HG03060 (cell line): ENCODE results near the gene RPAP3.

Source experiments
- ATAC-seq: cut with Tn5 transposase; IDR thresholded peaks from one replicate; pipeline ENCODE4 v1.9.1; 2021; ENCODE audit warnings: low read depth, moderate number of reproducible peaks; ENCODE audit not compliant: unreplicated experiment

The RPAP3 gene

DNA sequence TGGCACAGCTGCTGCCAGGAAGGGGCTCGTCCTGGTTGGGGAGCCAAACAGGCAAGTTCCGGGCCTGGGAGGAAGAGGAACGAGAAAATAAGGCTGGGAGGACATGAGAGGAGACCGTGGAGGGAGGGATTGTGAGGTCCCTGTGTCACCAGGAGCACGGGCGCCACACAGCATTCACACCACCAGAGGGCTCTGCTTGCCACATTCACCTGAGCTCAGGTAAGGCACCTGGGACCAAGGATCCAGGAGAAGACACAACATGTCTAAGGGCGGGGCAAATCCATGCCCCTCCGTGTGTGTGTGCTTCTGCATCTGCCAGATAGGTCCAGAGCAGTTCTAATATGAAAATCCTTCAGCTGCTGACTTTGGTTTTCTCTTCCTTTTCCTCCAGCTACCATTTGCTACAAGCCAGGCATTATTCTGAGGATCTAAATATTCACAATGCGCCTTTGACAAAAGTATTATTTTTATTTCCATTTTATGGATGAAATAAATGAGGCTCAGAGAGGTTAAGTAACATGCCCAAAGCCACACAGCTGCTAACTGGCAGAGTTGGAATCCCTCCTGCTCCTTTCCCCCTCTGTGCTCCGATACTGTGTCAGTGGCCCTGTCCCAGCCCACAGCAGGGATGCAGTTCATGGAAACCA, 38.3 kb upstream of the RPAP3 start:
- ATAC-seq = no peak

- ATAC-seq = no peak
These were observed 37.6 kb upstream of the RPAP3 start for GRCh38 chr12:47743311-47743860.

DNA sequence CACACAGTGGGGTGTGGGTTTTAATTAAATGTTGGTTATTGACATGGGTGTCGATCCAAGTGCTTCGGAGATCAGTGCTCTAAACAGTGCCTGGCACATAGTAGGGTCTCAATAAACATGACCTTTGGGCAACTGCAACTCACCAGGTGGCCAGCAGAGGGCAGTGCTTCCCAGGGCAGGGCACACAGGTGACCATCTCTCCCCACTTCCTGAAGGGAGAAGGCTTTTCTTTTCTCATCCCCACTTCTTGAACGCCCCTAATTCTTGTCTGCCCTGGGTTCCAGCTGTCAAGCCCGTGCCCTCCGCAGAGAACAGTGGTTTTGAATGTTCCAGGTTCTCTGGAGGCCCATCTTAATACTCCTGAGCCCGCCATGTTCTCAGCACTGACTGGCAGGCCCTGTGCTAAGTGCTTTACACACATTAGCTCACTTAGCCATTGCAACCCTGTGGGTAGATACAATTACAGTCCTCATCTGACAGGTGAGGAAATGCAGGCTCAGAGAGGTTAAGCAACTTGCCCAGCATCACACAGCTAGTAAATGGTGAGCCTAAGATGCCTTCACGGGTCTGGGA, 36.5 kb upstream of the RPAP3 start:
- no peak for ATAC-seq

GRCh38 chr12:47741340-47741703, 35.5 kb upstream of the RPAP3 start:
- no peak for ATAC-seq

GRCh38 chr12:47740606-47741339, 34.9 kb upstream of the RPAP3 start:
- peak; percentile 31 for ATAC-seq

DNA sequence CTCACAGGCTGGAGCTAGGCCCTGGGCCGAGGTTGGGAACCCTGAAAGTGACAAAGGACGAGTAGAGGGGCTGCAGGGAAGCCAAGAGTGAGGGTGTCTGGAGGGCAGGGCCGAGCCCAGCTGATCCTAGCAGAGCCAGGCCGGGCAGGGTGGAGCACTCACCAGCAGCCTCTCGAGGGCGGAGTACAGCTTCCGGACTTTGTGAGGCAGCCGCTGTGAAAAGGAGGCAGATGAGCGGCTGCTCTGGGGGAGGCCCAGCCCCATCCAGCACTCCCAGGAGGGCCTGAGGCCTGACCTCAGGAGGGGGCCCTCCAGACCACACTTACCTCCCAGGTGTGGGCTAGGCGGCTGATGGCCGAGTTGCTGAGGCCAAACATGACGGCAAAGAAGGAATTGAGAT, 34.1 kb upstream of the RPAP3 start:
- ATAC-seq = peak; percentile 25

DNA sequence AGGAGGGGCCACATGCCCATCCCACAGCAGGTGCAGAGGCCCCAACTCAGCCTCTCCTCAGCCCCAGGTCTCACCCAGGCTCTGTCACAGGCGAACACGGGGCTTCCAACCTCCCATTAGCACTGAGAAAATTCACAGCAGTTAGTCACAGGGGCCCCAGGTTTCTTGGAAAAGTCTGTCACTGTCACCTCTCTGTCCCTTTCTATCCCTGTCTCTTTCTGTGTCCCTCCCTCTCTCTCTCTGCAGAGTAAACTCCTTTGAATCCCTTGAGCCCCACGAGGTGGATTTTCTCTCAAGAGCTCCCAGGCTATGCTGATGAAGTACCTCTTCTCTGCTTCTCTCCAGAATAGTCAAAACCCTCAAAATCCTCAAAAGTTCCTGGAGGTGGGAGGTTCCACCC, 33.5 kb upstream of the RPAP3 start:
- ATAC-seq = no peak

GRCh38 chr12:47737936-47738594, 32.2 kb upstream of the RPAP3 start:
- ATAC-seq = no peak

- ATAC-seq = no peak
These were observed 31.2 kb upstream of the RPAP3 start for GRCh38 chr12:47736877-47737676.

- ATAC-seq = no peak
These were observed 30.4 kb upstream of the RPAP3 start for GRCh38 chr12:47736216-47736615.

- ATAC-seq = no peak
These were observed 29.8 kb upstream of the RPAP3 start for GRCh38 chr12:47735649-47736048.

DNA sequence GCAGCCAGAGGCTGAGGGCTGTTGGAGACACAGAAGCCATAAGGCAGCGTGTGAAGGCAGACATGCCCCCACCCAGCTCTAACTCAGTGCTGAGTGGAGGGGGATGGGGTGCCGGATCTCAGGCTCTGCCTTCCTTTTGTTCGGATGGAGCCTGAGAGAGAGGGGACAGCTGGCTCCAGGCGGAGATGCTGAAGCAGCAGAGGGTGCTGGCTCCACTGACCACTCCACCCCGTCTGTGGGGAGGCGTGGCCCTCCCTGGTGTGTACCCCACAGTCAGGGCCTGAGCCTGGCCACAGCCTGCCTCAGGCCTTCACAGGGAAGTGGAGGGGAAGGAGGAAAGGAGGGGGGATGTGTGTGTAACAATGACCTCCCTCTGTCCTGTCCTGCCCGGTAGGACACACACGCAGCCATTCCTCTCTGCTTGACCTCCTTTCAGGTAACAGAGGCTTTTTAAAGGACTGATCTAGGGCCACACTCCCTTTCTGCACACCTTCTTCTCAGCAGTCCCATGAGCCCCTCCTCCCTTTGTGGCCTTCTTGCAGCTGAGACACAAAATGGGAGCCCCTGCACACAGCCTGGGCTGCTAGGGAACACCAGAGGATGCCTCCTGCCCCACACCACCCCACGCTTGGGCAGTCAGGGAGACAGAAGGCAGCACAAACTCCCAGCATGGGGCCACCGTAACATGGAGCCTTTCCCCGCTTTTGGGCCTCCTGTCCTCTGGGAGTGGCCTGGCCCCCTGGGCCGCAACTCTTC, 29.1 kb upstream of the RPAP3 start:
- ATAC-seq = no peak

DNA sequence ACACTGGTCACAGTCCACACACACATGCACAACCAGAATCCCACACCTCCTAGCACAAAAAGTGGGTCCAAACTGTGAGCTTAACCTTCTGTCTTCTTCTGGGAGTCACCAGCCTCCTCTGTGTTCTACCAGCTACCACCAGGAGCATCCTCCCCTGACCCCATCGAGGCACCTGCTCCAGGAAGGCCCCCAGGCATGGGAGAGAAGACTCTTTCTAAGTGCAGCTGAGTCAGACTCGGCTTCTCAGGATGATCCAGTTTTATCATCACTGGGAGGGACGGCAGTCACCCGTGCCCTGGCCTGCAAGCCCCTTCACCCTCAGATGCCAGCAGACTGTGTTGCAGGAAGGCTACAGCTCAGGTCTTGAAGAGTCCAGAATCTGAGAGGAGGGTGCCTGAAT, 27.3 kb upstream of the RPAP3 start:
- no peak for ATAC-seq

DNA sequence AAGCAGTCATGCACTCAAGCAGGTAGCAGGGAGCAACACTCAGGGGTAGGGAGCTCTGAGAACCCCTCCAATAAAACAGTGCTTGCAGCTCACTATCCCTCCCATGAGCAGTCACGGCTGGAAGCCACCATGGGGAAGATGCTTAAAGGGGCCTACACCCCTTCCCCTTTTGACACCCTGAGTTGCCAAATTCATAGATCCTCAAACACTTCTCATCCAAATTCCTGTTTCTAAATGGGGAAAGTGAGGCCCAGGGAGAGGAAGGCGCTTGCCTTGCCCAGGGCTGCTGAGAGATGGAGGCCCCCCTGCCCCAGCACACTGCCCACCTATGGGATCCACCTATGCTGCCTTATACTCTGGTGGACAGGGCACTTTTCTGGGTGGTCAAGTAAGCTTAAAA, 26.7 kb upstream of the RPAP3 start:
- ATAC-seq = no peak

DNA sequence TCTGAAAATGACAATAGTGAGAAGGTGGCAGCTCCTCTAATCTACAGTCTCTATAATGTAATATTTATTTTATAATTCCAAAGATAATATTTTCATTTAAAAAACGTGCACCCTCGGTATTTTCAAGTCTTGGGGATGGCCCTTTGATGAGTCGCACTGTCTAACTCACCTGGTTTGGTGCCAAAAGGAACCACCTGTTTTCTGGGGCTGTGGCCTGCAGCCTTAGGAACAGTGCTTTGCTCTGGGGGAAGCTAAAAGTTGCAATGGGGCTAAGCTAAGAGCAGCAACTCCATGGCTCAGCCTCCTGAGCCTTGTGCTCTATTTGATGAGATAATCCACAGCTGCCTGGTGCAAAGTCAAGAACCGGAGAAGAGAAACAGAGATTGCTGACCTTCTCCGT, 25.9 kb upstream of the RPAP3 start:
- no peak for ATAC-seq

DNA sequence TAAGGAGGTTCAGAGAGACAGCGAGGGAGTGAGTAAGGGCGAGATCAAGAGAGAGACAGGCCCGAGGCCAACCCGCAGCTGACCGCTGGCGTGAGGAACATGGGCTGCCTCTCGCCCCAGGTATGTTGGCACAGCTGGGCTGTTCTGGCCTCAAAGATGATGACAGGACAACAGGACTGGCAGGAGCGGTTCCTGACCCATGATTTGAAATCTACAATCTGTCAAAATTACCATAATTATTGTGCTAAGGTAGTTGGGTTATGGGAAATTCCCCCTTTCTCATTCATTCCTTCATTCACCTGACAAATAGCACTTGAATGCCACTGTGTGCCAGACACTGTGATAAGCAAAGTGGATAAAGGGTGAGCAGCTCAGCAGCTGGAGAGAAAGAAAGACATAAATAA, 24.5 kb upstream of the RPAP3 start:
- ATAC-seq = no peak

GRCh38 chr12:47729233-47729632, 23.4 kb upstream of the RPAP3 start:
- ATAC-seq = no peak

DNA sequence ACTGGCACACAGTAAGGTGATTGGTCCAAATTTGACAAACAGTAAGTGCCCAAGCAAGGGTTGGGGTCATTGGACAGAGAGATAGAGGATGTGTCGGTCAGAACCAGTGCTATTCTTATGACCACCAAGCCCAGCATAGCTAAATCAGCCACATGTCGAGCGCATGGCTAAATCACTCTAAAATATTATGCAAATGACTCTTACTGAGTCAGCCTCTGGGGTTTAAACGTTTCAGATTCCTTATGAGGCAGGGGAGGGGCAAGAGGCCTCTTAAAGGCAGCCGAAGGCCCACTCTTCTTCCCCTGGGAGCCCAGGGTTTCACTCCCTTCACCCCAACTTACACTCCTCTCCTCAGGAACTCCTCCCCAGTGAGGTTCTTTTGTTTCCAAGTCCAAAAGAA, 20.1 kb upstream of the RPAP3 start:
- peak; percentile 78 for ATAC-seq

DNA sequence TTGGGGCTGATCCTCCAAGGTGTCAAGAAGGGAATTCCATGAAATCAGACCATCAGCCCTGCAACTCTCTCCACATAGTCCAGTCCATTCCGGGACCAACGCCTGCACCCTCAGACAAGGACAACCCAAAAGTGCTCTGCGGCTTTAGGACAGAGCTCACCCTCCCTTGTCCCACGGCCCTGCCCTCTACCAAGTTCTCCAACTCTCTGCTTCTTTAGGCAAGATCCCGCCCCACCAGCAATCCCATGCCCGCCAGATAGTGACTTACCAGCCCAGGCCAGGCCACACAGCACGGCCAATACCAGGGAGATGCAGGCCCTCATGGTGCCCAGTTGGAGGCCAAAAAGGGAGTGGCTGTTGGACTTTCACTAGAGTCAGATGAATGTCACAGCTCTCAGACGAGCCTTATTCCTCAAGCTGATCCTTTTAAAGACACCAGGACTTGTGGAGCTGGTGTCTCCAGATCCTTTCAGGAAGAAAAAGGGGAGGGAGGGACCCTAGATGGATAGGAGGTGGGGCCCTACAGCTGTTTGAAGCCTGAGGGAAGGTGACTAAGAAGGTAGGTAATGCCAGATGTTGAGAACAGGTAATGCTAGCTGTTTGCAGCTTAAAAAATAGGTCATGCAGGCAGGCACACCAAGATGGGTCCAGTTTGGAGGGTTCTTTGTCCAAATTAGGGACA, 19.4 kb upstream of the RPAP3 start, which contains the start of gene ENDOU:
Gene ENDOU (minus strand): TSS at position 400 of the 682 bp plus-strand sequence. CDS start 77 bp downstream, at position 323.
- ATAC-seq = no peak
